Urothelium cell line (cell line): ENCODE measurements around the gene TRAF5.
"Not testable (repeated sequence)": the region's sequence is repeated elsewhere in the genome, so short reads cannot be mapped to it uniquely, and the experiment has no call there.

Experiments used
- DNase-seq: peaks from one replicate; pipeline ENCODE4 v3.0.0; 2011; ENCODE audit warnings: low spot score, mixed read lengths
- FAIRE-seq: peaks from 2 replicates; lab custom pipeline; 2011; peaks lifted over from hg19 to GRCh38; lab: Jason Lieb, UNC

TRAF5 gene

DNA sequence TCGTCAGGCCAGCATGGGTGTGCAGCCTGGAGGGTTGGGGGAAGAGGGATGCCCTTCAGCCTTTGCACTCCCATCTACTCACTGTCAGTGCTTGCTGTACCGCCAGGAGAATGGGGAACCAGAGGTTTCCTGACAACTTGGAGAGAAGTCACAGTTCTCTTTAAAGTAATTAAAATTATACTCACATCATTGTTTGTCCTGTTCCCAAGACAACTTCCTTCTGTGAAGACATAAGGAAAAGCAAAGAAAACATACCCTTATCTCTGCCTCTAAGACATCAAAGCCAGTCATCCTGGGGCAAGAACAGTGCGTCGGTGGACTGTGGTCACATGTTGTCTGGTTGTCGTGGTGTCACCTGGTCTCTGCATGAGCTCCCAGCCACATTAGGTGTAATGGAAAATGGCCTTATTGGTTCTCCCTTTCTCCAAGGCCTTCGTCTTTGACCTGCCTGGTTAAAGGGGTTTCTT is 17.6 kb downstream of the TRAF5 start:
- no peak for FAIRE-seq
- DNase-seq, result no peak

- no peak for FAIRE-seq
- DNase-seq, result no peak
Observed at GRCh38 chr1:211345719-211346118, 19.1 kb downstream of the TRAF5 start.

DNA sequence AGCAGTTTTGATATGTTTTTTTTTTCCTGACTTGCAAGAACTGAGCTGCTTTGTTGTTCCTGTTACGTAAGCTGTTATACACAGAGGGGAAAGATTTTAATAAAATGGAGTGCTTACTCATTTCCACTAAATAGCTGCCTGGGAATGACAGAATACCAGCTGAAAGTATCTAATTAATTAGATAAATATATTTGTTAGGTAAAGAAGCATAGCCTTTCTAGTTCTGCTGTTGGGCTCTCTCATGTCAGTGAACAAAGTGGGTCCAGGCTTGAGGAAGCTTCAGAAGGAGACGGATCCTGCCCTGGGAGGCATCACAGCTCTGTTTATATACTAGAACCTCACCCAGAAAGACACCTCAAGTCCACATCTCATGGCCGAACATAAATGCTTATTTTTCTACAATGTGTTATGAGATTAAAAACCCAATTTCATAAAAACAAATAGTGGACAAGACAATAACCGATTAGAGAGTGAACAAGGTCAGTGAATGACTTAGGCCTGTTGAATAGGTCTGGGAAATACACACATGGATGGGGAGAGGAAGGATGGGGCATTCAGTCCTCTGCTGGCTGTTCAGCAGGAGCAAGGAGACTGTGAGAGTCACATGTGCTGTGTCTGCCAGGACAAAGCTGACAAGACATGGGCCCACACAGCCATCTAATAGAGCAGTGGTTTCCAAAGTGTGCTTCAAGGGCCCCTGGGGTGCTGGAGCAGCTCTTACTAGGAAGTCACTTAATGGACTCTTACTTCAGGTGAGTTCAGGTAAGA is 20.6 kb downstream of the TRAF5 start:
- FAIRE-seq (no peak), DNase-seq (no peak)

DNA sequence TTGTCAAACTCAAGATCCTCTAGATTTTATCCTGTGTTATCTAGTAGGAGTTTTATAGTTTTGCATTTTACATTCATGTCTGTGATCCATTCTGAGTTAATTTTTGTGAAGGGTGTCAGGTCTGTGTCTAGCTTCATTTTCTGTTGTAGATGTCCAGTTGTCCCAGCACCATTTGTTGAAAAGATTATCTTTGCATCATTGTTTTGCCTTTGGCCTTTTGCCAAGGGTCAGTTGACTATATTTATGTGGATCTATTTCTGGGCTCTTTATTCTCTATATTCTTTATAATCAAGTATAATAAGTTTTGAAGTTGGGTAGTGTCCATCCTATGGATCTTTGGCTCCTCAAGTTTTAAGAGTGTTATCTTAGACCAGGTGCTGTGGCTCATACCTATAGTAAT is 21.9 kb downstream of the TRAF5 start:
- no peak for FAIRE-seq
- no peak for DNase-seq

DNA sequence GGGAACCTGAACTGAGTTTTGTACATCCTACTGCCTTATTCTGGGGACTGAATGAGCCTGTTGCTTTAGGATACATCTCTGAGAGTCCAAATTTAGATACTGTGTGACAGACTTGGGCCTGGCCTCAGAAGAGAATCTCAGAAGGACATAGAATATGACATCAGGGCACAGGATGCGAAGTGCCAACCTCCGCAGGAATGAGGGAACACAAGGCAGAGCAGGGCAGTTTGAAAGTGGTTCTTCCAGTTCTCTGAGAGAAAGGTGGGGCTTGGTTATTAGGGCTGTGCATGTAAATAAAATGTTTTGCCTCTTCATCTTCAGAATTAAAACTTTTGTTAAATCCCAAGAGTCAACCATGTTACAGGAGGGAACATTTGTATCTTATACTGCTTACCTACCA is 23.1 kb downstream of the TRAF5 start:
- FAIRE-seq (no peak), DNase-seq (no peak)

DNA sequence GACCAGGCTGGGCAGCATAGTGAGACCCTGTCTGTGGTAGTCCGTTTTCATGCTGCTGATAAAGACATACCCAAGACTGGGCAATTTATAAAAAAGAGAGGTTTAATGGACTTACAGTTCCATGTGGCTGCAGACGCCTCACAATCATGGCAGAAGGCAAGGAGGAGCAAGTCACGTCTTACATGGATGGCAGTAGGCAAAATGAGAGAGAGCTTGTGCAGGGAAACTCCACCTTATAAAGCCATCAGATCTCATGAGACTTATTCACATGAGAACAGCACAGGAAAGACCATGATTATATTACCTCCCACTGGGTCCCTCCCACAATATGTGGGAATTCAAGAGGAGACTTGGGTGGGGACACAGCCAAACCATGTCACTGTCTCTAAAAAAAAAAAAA is 25.4 kb downstream of the TRAF5 start:
- not testable (repeated sequence) for DNase-seq, FAIRE-seq

- DNase-seq (no peak), FAIRE-seq (no peak)
Observed at GRCh38 chr1:211352465-211352864, 25.8 kb downstream of the TRAF5 start.

DNA sequence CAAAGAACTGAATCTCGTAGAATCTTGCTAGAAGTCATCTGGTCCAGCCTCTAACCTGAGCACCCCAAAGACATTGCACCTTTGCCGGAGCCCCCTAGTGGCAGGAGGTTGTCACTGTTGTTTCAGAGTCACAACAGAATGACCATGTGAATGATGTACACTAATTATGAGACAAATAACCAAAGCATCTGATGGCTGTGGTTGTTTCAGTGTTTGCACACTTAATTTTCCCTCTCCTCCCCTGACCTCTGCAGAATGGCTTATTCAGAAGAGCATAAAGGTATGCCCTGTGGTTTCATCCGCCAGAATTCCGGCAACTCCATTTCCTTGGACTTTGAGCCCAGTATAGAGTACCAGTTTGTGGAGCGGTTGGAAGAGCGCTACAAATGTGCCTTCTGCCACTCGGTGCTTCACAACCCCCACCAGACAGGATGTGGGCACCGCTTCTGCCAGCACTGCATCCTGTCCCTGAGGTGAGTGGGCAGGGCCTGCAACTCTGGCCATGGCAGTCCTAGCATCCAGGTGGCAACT is 26.4 kb downstream of the TRAF5 start:
- FAIRE-seq, result no peak
- DNase-seq, result peak; percentile 61

DNA sequence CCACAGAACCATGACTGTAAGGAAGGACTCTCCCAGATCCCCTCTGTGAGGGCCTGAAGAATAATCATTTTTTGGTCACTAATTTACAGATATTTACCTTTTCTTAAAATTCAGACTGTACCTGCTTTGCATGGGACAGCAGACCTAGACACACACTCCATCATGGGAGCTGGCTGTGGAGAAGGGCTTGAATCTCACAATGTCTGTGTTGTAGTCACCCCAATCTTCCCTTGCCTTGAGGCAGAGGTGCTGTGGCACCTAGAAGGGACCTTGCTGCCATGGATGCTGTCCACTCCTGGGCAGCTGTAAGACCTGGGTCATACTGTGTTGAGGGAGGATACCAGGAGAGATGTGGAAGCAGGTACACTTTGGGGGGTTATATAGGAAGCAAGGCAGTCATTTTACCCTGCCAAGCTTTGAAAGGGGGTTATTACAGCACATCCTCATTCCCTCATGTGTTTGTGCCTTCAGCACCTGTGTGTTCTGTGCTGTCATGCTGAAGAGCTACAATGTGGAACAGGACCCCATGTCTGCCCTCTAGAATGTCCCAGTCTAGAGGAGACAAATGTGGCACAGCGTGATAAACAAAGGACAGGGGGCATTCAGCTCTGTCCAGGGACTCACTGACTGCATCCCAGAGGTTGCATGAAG is 27.1 kb downstream of the TRAF5 start:
- DNase-seq (no peak), FAIRE-seq (no peak)

DNA sequence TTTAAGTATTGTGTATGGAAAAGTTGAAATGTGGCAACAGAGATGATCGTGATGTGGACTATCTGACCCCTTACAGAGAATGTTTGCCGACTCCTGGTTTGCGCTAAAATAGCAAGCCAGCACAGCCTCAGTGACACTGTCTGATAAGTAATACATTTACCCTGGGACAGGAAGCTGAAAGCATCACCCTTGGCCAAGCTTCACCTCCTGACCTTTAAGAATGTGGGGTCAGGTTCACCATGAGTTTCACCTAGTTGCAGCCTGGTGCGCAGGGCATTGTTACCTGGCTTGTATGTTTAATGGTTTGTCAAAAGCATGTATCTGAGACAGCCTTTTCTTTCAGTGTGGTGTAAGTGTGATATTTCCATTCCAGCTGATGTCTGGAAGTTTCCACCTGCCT is 29.2 kb downstream of the TRAF5 start:
- DNase-seq (no peak), FAIRE-seq (no peak)

DNA sequence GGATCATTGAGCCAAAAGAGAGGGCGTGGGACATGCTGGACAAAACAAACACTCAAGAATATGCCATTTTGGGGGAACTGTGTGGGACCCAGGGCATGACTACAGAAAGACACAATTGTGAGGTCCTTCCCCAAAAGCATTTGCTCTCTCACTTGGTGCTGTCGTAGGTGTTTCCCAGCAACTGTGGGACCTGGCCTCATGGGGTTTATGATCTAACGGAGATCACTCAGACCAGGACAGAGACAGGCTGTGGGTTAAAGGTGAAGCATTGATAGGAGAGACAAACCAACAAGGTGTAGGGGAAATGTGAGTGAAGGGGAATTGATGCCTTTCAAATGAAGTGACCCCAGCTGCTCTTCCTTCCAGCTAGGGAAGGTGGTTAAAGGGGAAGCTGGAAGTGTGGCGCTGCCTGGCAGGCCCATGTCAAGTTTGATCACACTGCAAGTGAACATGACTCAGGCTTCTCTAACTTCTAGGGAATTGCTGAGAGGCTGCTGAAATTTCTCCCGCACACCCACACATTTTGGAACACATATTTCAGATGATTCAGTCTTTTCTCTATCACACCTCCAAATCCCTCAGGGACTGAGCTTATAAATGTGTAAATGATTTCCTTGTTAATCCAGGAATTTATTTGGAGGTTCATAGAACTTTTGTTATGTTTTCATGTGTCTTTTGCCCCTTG is 30.2 kb downstream of the TRAF5 start:
- DNase-seq, result no peak
- FAIRE-seq, result no peak

GRCh38 chr1:211358685-211359084 is 32.1 kb downstream of the TRAF5 start:
- DNase-seq (no peak), FAIRE-seq (no peak)

DNA sequence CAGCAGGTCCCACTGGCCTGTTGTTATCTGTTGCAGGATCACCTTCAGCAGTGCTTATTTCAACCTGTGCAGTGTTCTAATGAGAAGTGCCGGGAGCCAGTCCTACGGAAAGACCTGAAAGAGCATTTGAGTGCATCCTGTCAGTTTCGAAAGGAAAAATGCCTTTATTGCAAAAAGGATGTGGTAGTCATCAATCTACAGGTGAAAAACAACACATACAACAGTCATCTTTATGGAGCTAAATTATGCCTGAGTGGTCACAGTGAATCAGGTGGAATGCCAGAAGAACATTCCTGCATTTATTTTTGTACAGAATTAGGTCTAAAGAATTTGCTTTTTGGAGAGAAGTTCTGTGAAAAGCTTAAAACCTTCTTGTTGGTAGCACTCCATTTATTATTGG is 33.2 kb downstream of the TRAF5 start:
- FAIRE-seq (no peak), DNase-seq (no peak)

- no peak for DNase-seq
- FAIRE-seq, result no peak
Observed at GRCh38 chr1:211361202-211361601, 34.6 kb downstream of the TRAF5 start.

- peak; percentile 13 for FAIRE-seq
- DNase-seq, result no peak
Observed at GRCh38 chr1:211369640-211370039, 43.0 kb downstream of the TRAF5 start.

DNA sequence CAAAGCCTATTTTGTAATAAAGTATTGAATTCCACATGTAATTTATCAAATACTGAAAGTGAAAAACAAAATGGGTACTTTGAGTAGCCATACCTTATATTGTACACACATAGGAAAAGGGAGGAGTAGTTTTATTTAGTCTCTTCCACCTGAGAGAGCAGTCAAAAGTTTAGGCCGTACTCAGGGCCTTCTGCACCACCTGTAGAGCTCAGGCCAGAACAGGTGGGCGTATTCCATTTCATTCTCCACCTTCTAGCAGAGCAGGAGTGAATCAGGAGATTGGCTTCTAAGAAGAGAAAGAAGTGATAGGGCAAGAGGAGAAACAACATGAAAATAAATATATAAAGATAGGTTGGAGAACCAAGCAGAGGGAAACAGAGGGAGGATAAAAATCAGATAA is 44.0 kb downstream of the TRAF5 start:
- DNase-seq, result no peak
- no peak for FAIRE-seq

GRCh38 chr1:211371406-211372105 is 44.9 kb downstream of the TRAF5 start:
- FAIRE-seq (no peak), DNase-seq (peak; percentile 61)

GRCh38 chr1:211372463-211372862 is 45.8 kb downstream of the TRAF5 start:
- FAIRE-seq (no peak), DNase-seq (no peak)

DNA sequence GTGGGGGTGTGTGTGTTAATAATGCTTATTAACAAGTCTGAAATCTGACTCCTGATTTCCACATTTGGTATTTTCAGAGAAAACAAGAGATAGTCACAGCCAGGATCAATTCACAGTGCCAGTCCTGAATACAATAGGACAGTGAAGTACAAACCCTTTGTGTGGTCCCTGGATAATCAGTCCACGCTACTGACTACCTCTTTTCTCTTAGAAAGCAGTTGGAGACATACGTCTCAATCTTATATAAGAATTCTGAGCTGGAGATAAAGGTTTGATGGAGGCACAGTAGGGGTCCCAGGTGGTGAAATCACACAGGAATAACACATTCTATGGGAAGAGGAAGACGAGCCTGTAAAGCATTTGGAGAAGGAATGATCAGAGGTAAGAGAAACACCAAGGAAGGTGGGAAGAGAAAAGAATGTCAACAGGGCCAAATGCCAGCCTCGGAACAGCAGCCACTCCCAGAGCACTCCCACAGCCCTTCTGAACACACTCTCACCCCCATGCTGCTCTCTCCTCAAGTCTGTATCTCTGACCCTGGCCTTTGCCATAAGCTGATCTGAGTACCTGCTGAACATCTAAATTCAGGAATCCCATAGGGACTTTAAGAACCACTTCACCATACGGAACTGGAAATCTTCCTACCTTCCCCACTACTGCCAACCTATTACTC is 48.6 kb downstream of the TRAF5 start:
- FAIRE-seq, result no peak
- DNase-seq, result no peak

DNA sequence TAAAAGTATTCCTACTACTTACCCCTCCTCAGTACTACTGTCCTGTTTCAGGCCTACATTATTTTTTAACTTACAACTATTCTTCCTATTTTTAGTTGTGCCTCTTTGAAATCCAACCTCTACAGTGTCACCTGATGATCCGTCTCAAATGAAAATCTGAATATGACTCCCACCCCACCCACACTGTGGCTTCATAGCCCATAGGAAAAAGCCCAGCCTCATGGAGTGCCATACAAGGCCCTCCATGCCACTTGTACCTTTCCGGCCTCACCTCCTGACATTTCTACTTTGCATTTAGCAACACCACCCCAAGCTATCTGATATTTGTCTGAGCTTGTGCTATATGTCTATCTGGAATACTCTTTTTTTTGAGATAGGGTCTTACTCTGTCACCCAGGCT is 49.3 kb downstream of the TRAF5 start:
- no peak for DNase-seq
- no peak for FAIRE-seq
